GM18870 (cell line): ENCODE data around the gene XRCC2.
A peak's percentile ranks its signal among the peaks of the same experiment; 100 is the strongest.
"Not testable (repeated sequence)": the region's sequence is repeated elsewhere in the genome, so short reads cannot be mapped to it uniquely, and the experiment has no call there.

Source experiments
- ATAC-seq: cut with Tn5 transposase; IDR thresholded peaks from one replicate; pipeline ENCODE4 v1.9.1; 2021; ENCODE audit warnings: moderate library complexity; ENCODE audit not compliant: unreplicated experiment

The XRCC2 gene

GRCh38 chr7:152675759-152676636 is at the start of gene XRCC2:
Gene XRCC2, minus strand, starts transcription at chr7:152676141. Its CDS starts 62 bp downstream, at chr7:152676079.
- peak; percentile 85 for ATAC-seq

DNA sequence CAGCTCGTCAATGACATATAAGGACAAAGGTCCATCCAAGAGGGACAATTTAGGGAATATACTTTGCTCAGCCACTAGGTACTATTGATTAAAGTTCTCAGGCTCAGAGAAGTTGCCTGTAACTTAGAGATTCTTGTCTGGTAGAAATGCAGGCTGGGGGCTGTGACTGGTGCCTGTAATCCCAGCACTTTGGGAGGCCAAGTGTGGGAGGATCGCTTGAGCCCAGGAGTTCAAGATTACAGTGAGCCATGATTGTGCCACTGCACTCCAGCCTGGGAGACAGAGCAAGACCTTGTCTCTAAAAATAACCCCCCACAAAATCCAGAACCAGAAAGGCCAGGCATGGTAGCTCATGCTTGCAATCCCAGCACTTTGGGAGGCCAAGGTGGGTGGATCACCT is 47.4 kb upstream of the XRCC2 start:
- no peak for ATAC-seq

DNA sequence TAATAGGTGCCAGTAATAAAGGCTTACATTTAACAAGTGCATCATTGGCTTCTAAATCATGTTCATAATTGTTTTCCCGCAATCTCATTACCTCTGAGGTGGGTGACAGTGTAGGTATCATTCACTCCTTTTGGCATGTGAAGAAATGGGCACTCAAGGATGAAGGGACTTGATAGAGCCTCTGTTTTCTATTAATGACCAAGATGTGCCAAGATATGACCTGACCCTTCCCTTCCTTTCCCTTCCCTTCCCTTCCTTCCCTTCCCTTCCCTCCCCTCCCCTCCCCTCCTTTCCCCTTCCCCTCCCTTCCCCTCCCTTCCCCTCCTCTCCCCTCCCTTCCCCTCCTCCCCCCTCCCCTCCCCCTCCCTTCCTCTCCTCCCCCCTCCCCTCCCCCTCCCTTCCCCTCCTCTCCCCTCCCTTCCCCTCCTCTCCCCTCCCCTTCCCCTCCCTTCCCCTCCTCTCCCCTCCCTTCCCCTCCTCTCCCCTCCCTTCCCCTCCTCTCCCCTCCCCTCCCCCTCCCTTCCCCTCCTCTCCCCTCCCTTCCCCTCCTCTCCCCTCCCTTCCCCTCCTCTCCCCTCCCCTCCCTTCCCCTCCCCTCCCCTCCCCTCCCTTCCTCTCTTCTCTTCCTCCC is 36.6 kb upstream of the XRCC2 start:
- not testable (repeated sequence) for ATAC-seq

DNA sequence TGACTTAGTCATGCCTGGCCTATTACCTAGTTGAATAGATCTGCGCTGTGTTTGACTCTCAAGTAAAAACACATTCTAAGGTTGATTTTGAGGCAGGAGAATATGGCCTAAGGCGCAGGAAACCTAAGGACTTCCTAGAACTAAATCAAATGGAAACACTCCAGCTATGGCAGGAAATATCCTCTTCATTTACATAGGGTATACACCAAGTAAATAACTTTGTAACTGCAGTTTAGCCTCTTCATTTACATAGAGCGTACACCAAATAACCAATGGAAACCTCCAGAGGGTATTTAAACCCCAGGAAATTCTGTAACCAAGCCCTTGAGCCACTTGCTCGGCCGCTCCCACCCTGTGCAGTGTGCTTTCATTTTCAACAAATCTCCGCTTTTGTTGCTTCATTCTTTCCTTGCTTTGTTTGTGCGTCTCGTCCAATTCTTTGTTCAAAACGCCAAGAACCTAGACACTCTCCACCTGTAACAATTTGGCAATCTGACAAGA is 35.6 kb upstream of the XRCC2 start:
- ATAC-seq, result no peak

DNA sequence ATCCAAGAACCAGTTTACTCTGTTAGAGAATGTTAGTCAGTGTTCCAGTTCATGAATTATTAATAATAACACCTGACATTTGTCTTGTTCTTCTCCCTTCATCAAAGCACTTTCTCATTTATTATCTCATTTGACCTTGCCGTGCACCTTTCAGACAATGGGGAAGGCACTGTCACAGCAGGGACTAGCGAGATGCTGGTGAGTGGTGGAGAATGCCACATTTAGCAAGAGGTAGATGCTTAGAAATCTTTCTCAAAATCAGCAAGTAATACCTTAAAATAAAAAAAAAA is 34.2 kb upstream of the XRCC2 start:
- no peak for ATAC-seq

DNA sequence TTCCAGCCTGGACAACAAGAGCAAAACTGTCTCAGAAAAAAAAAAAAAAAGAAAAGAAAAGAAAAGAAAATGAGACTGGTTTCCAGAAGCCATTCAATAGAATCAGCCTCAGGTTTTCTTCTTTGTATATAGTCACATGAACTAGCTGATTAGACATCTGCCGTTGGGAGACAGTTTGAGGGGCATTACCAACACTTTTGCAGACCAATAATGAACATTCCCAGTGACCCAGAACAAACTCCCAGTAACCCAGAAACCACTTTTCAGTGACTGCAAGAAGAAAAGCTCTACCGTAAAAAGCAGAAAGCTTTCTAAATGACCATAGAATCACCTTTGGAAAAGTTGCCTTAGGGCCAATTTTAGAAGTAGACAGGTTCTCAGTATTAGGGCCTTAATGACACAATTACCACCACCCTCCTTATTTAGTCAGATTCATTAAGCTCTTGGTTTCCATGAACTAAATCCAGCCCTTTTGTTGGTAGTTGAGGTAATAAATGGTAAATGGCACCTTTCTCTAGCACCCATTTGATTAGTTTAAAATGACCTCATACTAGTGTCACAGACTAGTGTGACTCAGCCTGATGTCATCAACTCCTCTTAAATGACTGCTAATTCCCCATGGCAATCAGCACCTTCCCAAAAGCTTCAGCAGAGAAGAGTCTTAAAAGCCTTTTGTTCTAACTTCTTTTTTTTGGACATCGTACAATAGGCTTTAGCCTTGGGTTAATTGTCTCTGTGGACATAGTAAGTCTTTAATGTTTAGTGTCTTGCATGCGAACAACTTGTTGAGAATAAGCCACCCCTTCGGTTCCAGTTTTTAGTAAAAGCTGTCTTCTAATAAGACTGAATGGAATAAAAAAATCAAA is 33.6 kb upstream of the XRCC2 start:
- ATAC-seq, result no peak

- ATAC-seq, result no peak
These were observed 28.9 kb upstream of the XRCC2 start for GRCh38 chr7:152704796-152705384.

GRCh38 chr7:152699079-152699478 is 23.1 kb upstream of the XRCC2 start:
- no peak for ATAC-seq

DNA sequence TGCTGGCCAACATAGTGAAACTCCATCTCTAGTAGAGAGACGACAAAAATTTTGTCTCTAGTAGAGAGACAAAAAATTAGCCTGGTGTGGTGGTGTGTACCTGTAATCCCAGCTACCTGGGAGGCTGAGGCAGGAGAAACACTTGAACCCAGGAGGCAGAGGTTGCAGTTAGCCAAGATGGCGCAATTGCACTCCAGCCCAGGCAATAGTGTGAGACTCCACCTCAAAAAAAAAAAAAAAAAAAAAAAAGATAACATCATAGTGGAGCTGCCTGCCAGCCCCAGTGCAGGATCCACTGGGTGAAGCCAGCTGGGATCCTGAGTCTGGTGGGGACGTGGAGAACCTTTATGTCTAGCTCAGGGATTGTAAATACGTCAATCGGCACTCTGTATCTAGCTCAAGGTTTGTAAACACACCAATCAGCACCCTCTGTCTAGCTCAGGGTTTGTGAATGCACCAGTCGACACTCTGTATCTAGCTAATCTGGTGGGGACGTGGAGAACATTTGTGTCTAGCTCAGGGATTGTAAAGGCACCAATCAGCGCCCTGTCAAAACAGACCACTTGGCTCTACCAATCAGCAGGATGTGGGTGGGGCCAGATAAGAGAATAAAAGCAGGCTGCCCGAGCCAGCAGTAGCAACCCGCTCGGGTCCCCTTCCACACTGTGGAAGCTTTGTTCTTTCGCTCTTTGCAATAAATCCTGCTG is 21.5 kb upstream of the XRCC2 start:
- ATAC-seq, result not testable (repeated sequence)

- ATAC-seq, result not testable (repeated sequence)
These were observed 16.3 kb upstream of the XRCC2 start for GRCh38 chr7:152692196-152692595.

DNA sequence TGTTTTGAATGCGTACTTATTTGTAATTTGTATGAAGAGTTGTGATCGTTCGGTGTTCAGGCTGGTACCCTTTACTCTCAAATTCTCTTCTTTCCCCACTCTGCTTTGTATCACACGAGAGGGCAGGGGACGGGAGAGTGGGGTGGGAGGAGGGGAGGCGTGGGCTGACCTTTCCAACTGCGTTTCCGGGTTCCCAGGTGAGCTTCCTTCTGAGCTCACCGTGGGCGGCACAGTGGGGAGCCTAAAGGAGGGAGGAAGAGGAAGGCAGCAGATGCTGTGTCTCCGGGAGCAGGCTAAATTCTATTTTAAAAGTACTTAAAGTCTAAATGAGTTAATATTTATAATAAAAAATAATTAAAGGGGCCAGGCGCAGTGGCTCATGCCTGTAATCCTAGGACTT is 7.4 kb upstream of the XRCC2 start:
- no peak for ATAC-seq

DNA sequence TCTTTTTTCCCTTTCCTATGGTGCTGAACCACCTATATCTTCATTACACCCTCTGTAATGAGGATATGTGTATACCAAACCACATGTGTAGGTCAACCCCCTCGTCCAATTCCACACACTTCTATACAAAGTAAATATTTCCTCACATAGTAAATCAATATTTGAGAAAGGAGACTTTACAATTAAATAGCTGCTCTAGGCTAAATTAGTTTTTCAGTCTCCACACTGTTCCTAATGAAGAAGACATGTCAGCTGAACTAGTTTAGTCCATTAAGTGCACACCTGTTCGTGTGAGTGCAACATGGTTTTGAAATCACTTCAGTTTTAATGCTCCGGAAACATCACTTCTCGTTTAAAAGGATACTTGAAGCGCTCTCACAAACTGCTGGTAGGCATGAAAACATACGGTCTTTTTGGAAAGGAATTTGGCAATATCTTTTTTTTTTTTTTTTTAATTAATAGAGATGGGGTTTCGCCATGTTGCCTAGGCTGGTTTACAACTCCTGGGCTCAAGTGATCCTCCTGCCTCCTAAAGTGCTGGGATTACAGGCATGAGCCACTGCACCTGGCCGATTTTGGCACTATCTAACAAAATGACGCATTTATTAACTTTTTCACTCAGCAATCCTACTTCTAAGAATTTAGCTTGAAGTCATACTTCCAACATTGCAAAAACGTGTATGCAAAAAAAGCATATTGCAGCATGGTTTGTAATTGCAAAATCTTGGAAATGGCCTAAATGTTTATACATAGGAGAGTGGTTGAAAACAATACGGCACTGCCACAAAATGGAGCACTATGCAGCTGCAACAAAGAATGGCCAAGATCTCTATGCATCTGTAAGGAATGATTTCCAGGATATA is 2.1 kb upstream of the XRCC2 start:
- ATAC-seq, result no peak

DNA sequence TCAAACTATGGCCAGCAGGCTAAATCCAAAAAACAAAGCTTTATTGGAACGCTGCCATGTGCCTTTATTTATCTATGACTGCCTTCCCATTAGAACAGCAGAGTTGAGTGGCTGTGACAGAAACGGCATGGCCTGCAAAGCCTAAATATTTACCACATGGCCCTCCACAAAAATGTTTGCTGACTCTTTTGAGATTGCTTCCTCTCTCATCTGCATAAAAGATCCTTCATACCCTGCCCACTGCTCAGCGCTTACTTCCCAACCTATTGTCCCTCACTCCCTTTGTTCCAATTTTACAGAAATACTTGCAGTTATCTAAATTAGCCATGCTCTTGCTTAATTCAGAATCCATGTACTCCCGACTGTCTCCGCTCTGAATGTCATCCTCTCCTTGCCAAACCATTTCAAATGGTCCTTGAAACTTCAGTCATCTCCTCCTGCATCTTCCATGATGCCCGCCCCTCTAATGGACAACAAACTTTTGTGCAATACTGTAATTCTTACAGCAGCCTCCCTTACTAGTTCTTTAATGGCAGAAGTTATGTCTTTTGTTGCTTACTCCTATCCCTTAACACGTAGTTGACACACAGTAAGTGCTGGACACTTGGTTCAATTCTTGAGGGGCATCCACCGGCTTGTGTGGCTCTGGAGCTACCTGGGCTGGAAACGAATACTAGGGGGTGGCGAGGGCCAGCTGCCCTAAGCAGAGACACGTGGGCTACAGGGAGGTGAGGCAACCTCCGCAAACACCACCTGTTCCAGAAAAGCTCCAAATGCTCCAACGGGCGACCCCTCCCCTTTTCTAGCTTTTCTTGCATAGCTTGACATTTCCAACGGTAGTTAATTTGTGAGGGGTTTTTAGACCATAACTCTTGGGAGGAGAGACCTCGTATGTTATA is 832 bp downstream of the XRCC2 start:
- ATAC-seq, result peak; percentile 14

- ATAC-seq, result no peak
These were observed 2.0 kb downstream of the XRCC2 start for GRCh38 chr7:152673897-152674296.

- no peak for ATAC-seq
These were observed 3.3 kb downstream of the XRCC2 start for GRCh38 chr7:152672626-152673025.

DNA sequence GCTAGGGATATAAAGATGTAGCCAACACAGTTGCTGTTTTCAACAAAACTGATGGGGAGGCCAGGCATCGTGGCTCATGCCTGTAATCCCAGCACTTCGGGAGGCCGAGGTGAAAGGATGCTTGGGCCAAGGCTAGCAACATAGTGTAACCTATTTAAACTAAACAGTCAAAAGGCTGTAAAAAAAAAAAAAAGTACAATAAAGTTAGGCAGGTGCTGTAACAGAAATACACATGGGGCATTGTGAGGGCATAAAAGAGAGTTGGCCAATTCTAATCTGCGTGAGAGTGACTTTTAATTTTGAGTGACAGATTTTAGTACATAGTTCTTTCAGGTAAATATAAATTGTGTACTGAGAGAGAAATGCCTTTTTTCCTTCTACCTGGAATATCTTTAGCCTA is 6.2 kb downstream of the XRCC2 start:
- no peak for ATAC-seq

GRCh38 chr7:152668975-152669374 is 7.0 kb downstream of the XRCC2 start:
- no peak for ATAC-seq

- peak; percentile 59 for ATAC-seq
These were observed 8.0 kb downstream of the XRCC2 start for GRCh38 chr7:152667958-152668357.
